ENCODE results near the gene SH3RF2.
A peak's percentile ranks its signal among the peaks of the same experiment; 100 is the strongest.

SH3RF2 gene

GRCh38 chr5:145979270-145980223 is 43.2 kb downstream of the SH3RF2 start (continued):
- TF ChIP-seq PRDM2 (tag by site-specific recombination; IDR thresholded peaks at IDR 0.05; ENCODE audit: borderline replicate concordance) = no peak
- no peak for TF ChIP-seq ZNF24 (tag by site-specific recombination; IDR thresholded peaks at IDR 0.05)
- TF ChIP-seq ZNF221 (tag by site-specific recombination; IDR thresholded peaks at IDR 0.05; ENCODE audit: borderline replicate concordance) = no peak
- TF ChIP-seq ZNF610 (tag by site-specific recombination; IDR thresholded peaks at IDR 0.05; ENCODE audit: borderline replicate concordance) = no peak
- TF ChIP-seq GLIS1 (tag by site-specific recombination; IDR thresholded peaks at IDR 0.05) = peak; percentile 37; the same call in 1 of the 2 replicates

GRCh38 chr5:145980259-145980658 is 43.9 kb downstream of the SH3RF2 start:
- ChIA-PET POLR2A (interaction anchor here (0.9 kb wide), 1 partner anchor 43 kb away, joined by 3 read pairs; no protein-coding TSS in a partner anchor), CTCF (interaction anchor here (0.6 to 1.7 kb wide), 15 partner anchors 24 to 1657 kb away, joined by 3 to 9 read pairs (median 3); no protein-coding TSS in a partner anchor)
- H3K27ac ChIP-seq (ENCODE audit: extremely low read depth, low read depth, low read length) = no peak overlapping the region
- no peak overlapping the region for H3K4me3 ChIP-seq (ENCODE audit: low read depth, low read length)
- H3K4me1 ChIP-seq (ENCODE audit: control insufficient read depth, insufficient read depth, low read length) = peaks cover 26% of the 10 kb centered on the region
- no peak for TF ChIP-seq ZNF530 (tag by site-specific recombination; IDR thresholded peaks at IDR 0.05; ENCODE audit: low read depth)
- TF ChIP-seq ZNF416 (tag by site-specific recombination; IDR thresholded peaks at IDR 0.05) = no peak
- no peak for TF ChIP-seq ZNF639 (tag by site-specific recombination; IDR thresholded peaks at IDR 0.05)
- TF ChIP-seq GFI1B (tag by site-specific recombination; IDR thresholded peaks at IDR 0.05) = no peak
- no peak for TF ChIP-seq ZNF521 (tag by site-specific recombination; IDR thresholded peaks at IDR 0.05)
- TF ChIP-seq ZNF777 (tag by site-specific recombination; IDR thresholded peaks at IDR 0.05; ENCODE audit: borderline replicate concordance) = no peak
- TF ChIP-seq ZNF202 (tag by site-specific recombination; IDR thresholded peaks at IDR 0.05; ENCODE audit: borderline replicate concordance) = no peak
- no peak for TF ChIP-seq ZNF140 (tag by site-specific recombination; IDR thresholded peaks at IDR 0.05)
- TF ChIP-seq ZNF701 (tag by site-specific recombination; IDR thresholded peaks at IDR 0.05) = no peak
- H3K36me3 ChIP-seq (ENCODE audit: control insufficient read depth in 2 of 2, insufficient read depth in 1 of 2, low read length in 2 of 2) = no peaks in the 10 kb centered on the region
- H3K9me3 ChIP-seq (ENCODE audit: control insufficient read depth, insufficient read depth, low read depth, low read length) = no peaks in the 10 kb centered on the region

GRCh38 chr5:145980718-145981117 is 44.3 kb downstream of the SH3RF2 start:
- ChIA-PET POLR2A (no interaction called here), CTCF (interaction anchor here (0.6 to 1.7 kb wide), 17 partner anchors 11 to 225 kb away, joined by 3 to 9 read pairs (median 3); no protein-coding TSS in a partner anchor)
- Histone ChIP-seq H3K9me3 (ENCODE audit: control insufficient read depth, insufficient read depth, low read depth, low read length) (no peaks in the 10 kb centered on the region), H3K4me3 (ENCODE audit: low read depth, low read length) (no peak overlapping the region), H3K36me3 (ENCODE audit: control insufficient read depth in 2 of 2, insufficient read depth in 1 of 2, low read length in 2 of 2) (no peaks in the 10 kb centered on the region), H3K4me1 (ENCODE audit: control insufficient read depth, insufficient read depth, low read length) (peaks cover 26% of the 10 kb centered on the region), H3K27ac (ENCODE audit: extremely low read depth, low read depth, low read length) (no peak overlapping the region)
- TF ChIP-seq PRDM4 (tag by site-specific recombination; IDR thresholded peaks at IDR 0.05) (no peak), ZNF654 (tag by site-specific recombination; IDR thresholded peaks at IDR 0.05; ENCODE audit: low read depth) (peak; percentile 48)

All from HEK293 (cell line).